Right atrium auricular region (tissue), 2 donors: Measurements from ENCODE around the gene SORCS1. TPM values are rescaled to one million over a fixed set of nuclear protein-coding genes. Genes with fewer than 3 reads are reported as not detected.

Experiments
- DNase-seq: peaks from one replicate; pipeline ENCODE4 v3.0.0-alpha.2; 2019; ENCODE audit warnings: low spot score
- H3K27ac ChIP-seq, 2 donors: fragments of 200-600 bp; sonication (generic); 1 replicate in 1 of 2; 2 replicates in 1 of 2; pipeline ENCODE4 v1.5.1; 2016 to 2019
- H3K27me3 ChIP-seq, 2 donors: fragments of 200-600 bp; sonication (generic); one replicate each; pipeline versions ENCODE4 v1.5.1 to v1.6.0; 2017 to 2019
- H3K36me3 ChIP-seq: fragments of 200-600 bp; sonication (generic); one replicate; pipeline ENCODE4 v1.5.1; 2016
- H3K4me1 ChIP-seq, 2 donors: fragments of 200-600 bp; sonication (generic); one replicate each; pipeline versions ENCODE4 v1.5.1 to v1.6.0; 2017 to 2019
- H3K4me3 ChIP-seq, 2 donors: fragments of 200-600 bp; sonication (generic); 1 replicate in 1 of 2; 2 replicates in 1 of 2; pipeline ENCODE4 v1.5.1; 2017 to 2019; ENCODE audit warnings: mild to moderate bottlenecking in 1 of 2, moderate library complexity in 1 of 2
- H3K9me3 ChIP-seq, 2 donors: fragments of 200-600 bp; sonication (generic); one replicate each; pipeline ENCODE4 v1.5.1; 2019
- CTCF ChIP-seq, 2 donors: fragments of 200-600 bp; sonication (generic); IDR thresholded peaks; one replicate each; pipeline ENCODE4 v1.5.1; 2019; ENCODE audit warnings: antibody characterized with exemption in 2 of 2
- total RNA-seq, 2 donors: library from RNA; depleted of rRNA; stranded (reverse); fragments of >200 nt; gene quantifications; one replicate each; pipeline ENCODE4 v1.1.0, GENCODE V29; 2016

Gene SORCS1
- total RNA-seq, 2 donors from 2014 or later = 1.6 to 4.2 TPM

GRCh38 chr10:106972381-106972780, 192.1 kb downstream of the SORCS1 start:
- TF ChIP-seq CTCF (IDR thresholded peaks at IDR 0.05) = no peak
- no peak for DNase-seq

GRCh38 chr10:106971411-106971831, 193.1 kb downstream of the SORCS1 start:
- H3K36me3 ChIP-seq = no peaks in the 10 kb centered on the region
- H3K4me3 ChIP-seq = no peak overlapping the region
- no peaks in the 10 kb centered on the region for H3K27me3 ChIP-seq
- no peaks in the 10 kb centered on the region for H3K4me1 ChIP-seq
- no peak overlapping the region for H3K27ac ChIP-seq
- DNase-seq = no peak
- H3K9me3 ChIP-seq = no peaks in the 10 kb centered on the region
- no peak for TF ChIP-seq CTCF (IDR thresholded peaks at IDR 0.05)

More at GRCh38 chr10:106972381-106972780, 192.1 kb downstream of the SORCS1 start:
- Histone ChIP-seq H3K27me3 (no peaks in the 10 kb centered on the region), H3K9me3 (no peaks in the 10 kb centered on the region), H3K4me1 (no peaks in the 10 kb centered on the region), H3K36me3 (no peaks in the 10 kb centered on the region), H3K27ac (no peak overlapping the region), H3K4me3 (no peak overlapping the region)

DNA sequence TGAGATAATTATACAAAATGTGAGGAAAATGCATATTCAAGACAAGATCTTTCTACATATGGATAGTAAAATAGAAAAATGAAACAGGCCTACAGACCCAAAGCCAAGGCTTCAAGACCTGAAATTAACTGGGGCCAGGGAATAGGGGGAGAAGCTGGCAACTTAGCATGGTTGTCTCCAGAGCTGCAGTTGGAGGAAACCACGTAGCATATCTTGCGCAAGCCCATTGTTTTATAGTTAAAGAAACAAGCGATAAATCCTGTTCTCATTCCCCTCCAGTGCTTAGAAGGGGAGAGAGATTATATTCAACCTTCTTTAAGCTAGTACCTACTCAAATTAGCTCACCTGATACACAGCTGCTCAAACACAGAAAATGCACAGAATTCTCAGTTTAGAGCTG, 197.1 kb downstream of the SORCS1 start:
- no peak for DNase-seq
- H3K9me3 ChIP-seq = no peaks in the 10 kb centered on the region
- H3K36me3 ChIP-seq = no peaks in the 10 kb centered on the region
- no peak overlapping the region for H3K27ac ChIP-seq
- H3K27me3 ChIP-seq = no peaks in the 10 kb centered on the region
- H3K4me1 ChIP-seq = no peaks in the 10 kb centered on the region
- no peak overlapping the region for H3K4me3 ChIP-seq
- TF ChIP-seq CTCF (IDR thresholded peaks at IDR 0.05) = no peak

DNA sequence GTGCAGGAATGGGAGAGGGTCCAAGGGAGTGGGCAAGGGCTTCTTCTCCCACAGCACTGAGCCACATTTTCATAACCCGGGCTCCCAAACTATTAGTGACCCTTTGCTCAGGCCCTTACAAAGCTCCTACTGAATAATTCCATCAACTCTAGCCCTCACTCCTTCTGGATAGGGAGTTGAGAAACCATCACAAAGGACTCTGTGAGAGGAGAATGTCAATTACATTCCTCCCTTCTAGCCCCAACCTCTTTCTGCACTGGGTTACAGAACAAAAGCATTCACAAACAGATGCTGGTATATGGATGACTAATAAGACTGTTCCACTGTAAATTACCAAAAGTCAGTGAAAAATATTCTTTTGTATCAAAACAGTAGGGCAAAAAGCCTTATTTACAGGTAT, 203.7 kb downstream of the SORCS1 start:
- H3K4me3 ChIP-seq = no peak overlapping the region
- DNase-seq = no peak
- no peaks in the 10 kb centered on the region for H3K36me3 ChIP-seq
- H3K4me1 ChIP-seq = no peaks in the 10 kb centered on the region
- TF ChIP-seq CTCF (IDR thresholded peaks at IDR 0.05) = no peak
- H3K27me3 ChIP-seq = no peaks in the 10 kb centered on the region
- no peak overlapping the region for H3K27ac ChIP-seq
- H3K9me3 ChIP-seq = no peaks in the 10 kb centered on the region

DNA sequence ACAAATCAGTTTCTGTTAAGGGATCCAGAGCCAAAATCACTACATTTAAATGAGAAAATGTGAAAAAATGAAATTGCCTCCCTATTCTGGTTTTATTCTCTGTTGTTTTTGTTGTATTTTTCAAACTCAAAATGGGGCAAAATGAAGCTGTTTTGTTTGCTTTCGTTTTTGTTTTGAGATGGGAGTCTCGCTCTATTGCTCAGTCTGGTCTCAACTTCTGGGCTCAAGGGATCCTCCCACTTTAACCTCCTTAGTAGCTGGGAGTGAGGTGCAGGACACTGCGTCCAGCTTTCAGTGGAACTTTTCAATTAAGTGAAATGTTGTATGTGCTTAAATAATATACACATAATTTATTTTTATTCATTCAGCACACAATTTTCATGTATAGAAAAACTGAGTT, 205.0 kb downstream of the SORCS1 start:
- peak overlapping the region in 1 of 2 donors; percentile 4 for H3K27ac ChIP-seq
- TF ChIP-seq CTCF (IDR thresholded peaks at IDR 0.05) = no peak
- DNase-seq = no peak
- H3K4me3 ChIP-seq = no peak overlapping the region
- H3K36me3 ChIP-seq = no peaks in the 10 kb centered on the region
- H3K27me3 ChIP-seq = no peaks in the 10 kb centered on the region
- no peaks in the 10 kb centered on the region for H3K4me1 ChIP-seq
- no peaks in the 10 kb centered on the region for H3K9me3 ChIP-seq

- H3K4me3 ChIP-seq = no peak overlapping the region
- H3K27ac ChIP-seq = peak overlapping the region; percentile 4 to 29
- no peaks in the 10 kb centered on the region for H3K9me3 ChIP-seq
- DNase-seq = no peak
- H3K4me1 ChIP-seq = no peaks in the 10 kb centered on the region
- no peak for TF ChIP-seq CTCF (IDR thresholded peaks at IDR 0.05)
- no peaks in the 10 kb centered on the region for H3K36me3 ChIP-seq
- no peaks in the 10 kb centered on the region for H3K27me3 ChIP-seq
Observed at GRCh38 chr10:106958589-106959361, 205.7 kb downstream of the SORCS1 start.
